Calu3 (cell line): ENCODE measurements around the gene PARP4. TPM values are rescaled to one million over a fixed set of nuclear protein-coding genes. Genes with fewer than 3 reads are reported as not detected.

Source experiments
- BruUV-seq: library from RNA; stranded (reverse); fragments of 400-500 nt; replicated peaks from 2 replicates; lab custom pipeline; 2021; lab: Mats Ljungman, UMichigan
- CTCF ChIA-PET: fragments of 300-600 bp; sonication (Branson Sonifier 250); formaldehyde crosslinking; loops from one replicate; lab custom pipeline; 2022; ENCODE audit warnings: antibody characterized with exemption; lab: Charles Lee
- DNase-seq: peaks from one replicate; pipeline ENCODE4 v3.0.0; 2022
- H3K27ac Mint-ChIP-seq: one replicate; pipeline ENCODE4 v1.8.0; 2022; ENCODE audit warnings: mixed read lengths; ENCODE audit not compliant: unreplicated experiment
- H3K27me3 Mint-ChIP-seq: one replicate; pipeline ENCODE4 v1.8.0; 2022; ENCODE audit warnings: mixed read lengths; ENCODE audit not compliant: unreplicated experiment
- H3K36me3 Mint-ChIP-seq: one replicate; pipeline ENCODE4 v1.8.0; 2022; ENCODE audit warnings: mild to moderate bottlenecking, moderate library complexity, mixed read lengths; ENCODE audit not compliant: insufficient read depth, unreplicated experiment
- H3K4me1 Mint-ChIP-seq: one replicate; pipeline ENCODE4 v1.8.0; 2022; ENCODE audit warnings: mild to moderate bottlenecking, low read depth, mixed read lengths; ENCODE audit not compliant: unreplicated experiment
- H3K4me3 Mint-ChIP-seq: one replicate; pipeline ENCODE4 v1.8.0; 2022; ENCODE audit warnings: mild to moderate bottlenecking, low read depth, moderate library complexity, mixed read lengths; ENCODE audit not compliant: unreplicated experiment
- H3K9me3 Mint-ChIP-seq: one replicate; pipeline ENCODE4 v1.8.0; 2022; ENCODE audit warnings: low read depth, mixed read lengths; ENCODE audit not compliant: unreplicated experiment
- CTCF ChIP-seq: fragments of 200-600 bp; IDR thresholded peaks from one replicate; pipeline ENCODE4 v1.8.0; 2022; ENCODE audit warnings: antibody characterized with exemption; ENCODE audit not compliant: unreplicated experiment
- intact Hi-C: fragments of 100-400 bp; cut with micrococcal nuclease; formaldehyde crosslinking; loops from one replicate; pipeline ENCODE4 v1.10.0; 2022; ENCODE audit not compliant: unreplicated experiment
- total RNA-seq: library from RNA; stranded (reverse); gene quantifications from 2 replicates; pipeline ENCODE4 v1.2.3, GENCODE V29; 2022

Gene PARP4
- total RNA-seq, 1 experiment from 2014 or later, result 78.3 TPM

- Mint-ChIP-seq H3K9me3 (no peaks in the 10 kb centered on the region), H3K36me3 (no peaks in the 10 kb centered on the region), H3K27me3 (no peaks in the 10 kb centered on the region), H3K27ac (no peak overlapping the region), H3K4me3 (no peak overlapping the region), H3K4me1 (no peaks in the 10 kb centered on the region)
- CTCF ChIA-PET, result no interaction called here
- no TSS peak for BruUV-seq
- intact Hi-C loops, result no loop called here
- DNase-seq, result no peak
- no peak for TF ChIP-seq CTCF
Measured at GRCh38 chr13:24528816-24529398, 16.3 kb upstream of the PARP4 start.

GRCh38 chr13:24527266-24527775, 14.7 kb upstream of the PARP4 start:
- Mint-ChIP-seq H3K36me3 (no peaks in the 10 kb centered on the region), H3K4me3 (no peak overlapping the region), H3K27ac (no peak overlapping the region), H3K4me1 (no peaks in the 10 kb centered on the region), H3K9me3 (no peaks in the 10 kb centered on the region), H3K27me3 (no peaks in the 10 kb centered on the region)
- intact Hi-C loops, result no loop called here
- TF ChIP-seq CTCF, result no peak
- DNase-seq, result no peak
- CTCF ChIA-PET, result no interaction called here
- no TSS peak for BruUV-seq

GRCh38 chr13:24520733-24521132, 8.2 kb upstream of the PARP4 start:
- CTCF ChIA-PET, result no interaction called here
- H3K27ac Mint-ChIP-seq, result no peak overlapping the region
- no peaks in the 10 kb centered on the region for H3K36me3 Mint-ChIP-seq
- no peak for DNase-seq
- no peaks in the 10 kb centered on the region for H3K9me3 Mint-ChIP-seq
- intact Hi-C loops, result no loop called here
- BruUV-seq, result no TSS peak
- no peak overlapping the region for H3K4me3 Mint-ChIP-seq
- no peaks in the 10 kb centered on the region for H3K4me1 Mint-ChIP-seq
- no peaks in the 10 kb centered on the region for H3K27me3 Mint-ChIP-seq
- TF ChIP-seq CTCF, result no peak

GRCh38 chr13:24516919-24517318, 4.3 kb upstream of the PARP4 start:
- BruUV-seq, result no TSS peak
- no peak overlapping the region for H3K27ac Mint-ChIP-seq
- H3K4me3 Mint-ChIP-seq, result no peak overlapping the region
- TF ChIP-seq CTCF, result no peak
- intact Hi-C loops, result no loop called here
- H3K4me1 Mint-ChIP-seq, result peaks cover 11% of the 10 kb centered on the region
- H3K27me3 Mint-ChIP-seq, result no peaks in the 10 kb centered on the region
- H3K9me3 Mint-ChIP-seq, result no peaks in the 10 kb centered on the region
- peaks cover 15% of the 10 kb centered on the region for H3K36me3 Mint-ChIP-seq
- no peak for DNase-seq
- CTCF ChIA-PET, result no interaction called here
